OCI-LY1 (cell line): ENCODE results near the gene GUCA2B.

ENCODE experiments used
- H2AFZ ChIP-seq: fragments of 200-600 bp; sonication (generic), shearing (Covaris generic); 2 replicates; pipeline ENCODE4 v1.6.0; 2014; ENCODE audit warnings: antibody characterized with exemption, mild to moderate bottlenecking, low read length
- H3F3A ChIP-seq: fragments of 200-600 bp; sonication (generic), shearing (Covaris generic); 2 replicates; pipeline ENCODE4 v1.6.0; 2014; ENCODE audit warnings: mild to moderate bottlenecking, antibody characterized with exemption, low read length, moderate library complexity; ENCODE audit not compliant: insufficient read depth
- H3K27ac ChIP-seq: fragments of 200-600 bp; sonication (generic); 2 replicates; pipeline ENCODE4 v1.5.1; 2014; ENCODE audit warnings: low read length, mixed run types, mild to moderate bottlenecking, low read depth; ENCODE audit not compliant: poor library complexity, severe bottlenecking
- H3K27me3 ChIP-seq: fragments of 200-600 bp; sonication (generic); 2 replicates; pipeline ENCODE4 v1.6.0; 2014; ENCODE audit warnings: antibody characterized with exemption, mild to moderate bottlenecking, low read length, moderate library complexity; ENCODE audit not compliant: insufficient read depth
- H3K36me3 ChIP-seq: fragments of 200-600 bp; sonication (generic); 2 replicates; pipeline ENCODE4 v1.6.1; 2014; ENCODE audit warnings: mild to moderate bottlenecking, antibody characterized with exemption, low read length, moderate library complexity, mixed read lengths; ENCODE audit not compliant: insufficient read depth
- H3K4me1 ChIP-seq: fragments of 200-600 bp; sonication (generic); 2 replicates; pipeline ENCODE4 v1.5.1; 2014; ENCODE audit warnings: mild to moderate bottlenecking, low read length, moderate library complexity; ENCODE audit not compliant: insufficient read depth, severe bottlenecking
- H3K4me2 ChIP-seq: fragments of 200-600 bp; sonication (generic), shearing (Covaris generic); 2 replicates; pipeline ENCODE4 v1.6.1; 2014; ENCODE audit warnings: low read length
- H3K4me3 ChIP-seq: fragments of 200-600 bp; sonication (generic); 2 replicates; pipeline ENCODE4 v1.5.1; 2014; ENCODE audit warnings: low read length, low read depth, mild to moderate bottlenecking, mixed read lengths; ENCODE audit not compliant: poor library complexity, severe bottlenecking
- H3K79me2 ChIP-seq: fragments of 200-600 bp; shearing (Covaris generic); 2 replicates; pipeline ENCODE4 v1.6.1; 2016; ENCODE audit warnings: mixed run types, low read length, mixed read lengths; ENCODE audit not compliant: insufficient read depth
- H3K9ac ChIP-seq: fragments of 200-600 bp; sonication (generic), shearing (Covaris generic); 2 replicates; pipeline ENCODE4 v1.6.1; 2014; ENCODE audit warnings: mild to moderate bottlenecking, low read length, mixed read lengths
- H3K9me2 ChIP-seq: fragments of 200-600 bp; sonication (generic), shearing (Covaris generic); 2 replicates; pipeline ENCODE4 v1.6.1; 2014; ENCODE audit warnings: low read depth, mild to moderate bottlenecking, low read length, mixed read lengths
- H3K9me3 ChIP-seq: fragments of 200-600 bp; shearing (Covaris generic); 2 replicates; pipeline ENCODE4 v1.6.1; 2014; ENCODE audit warnings: low read length, mixed read lengths
- H4K20me1 ChIP-seq: fragments of 200-600 bp; sonication (generic), shearing (Covaris generic); 2 replicates; pipeline ENCODE4 v1.6.0; 2016; ENCODE audit warnings: mild to moderate bottlenecking, low read length; ENCODE audit not compliant: insufficient read depth
- CTCF ChIP-seq: fragments of 200-600 bp; sonication (generic), shearing (Covaris generic); IDR thresholded peaks from 2 replicates; pipeline ENCODE4 v1.5.1; 2017; ENCODE audit warnings: mild to moderate bottlenecking, antibody characterized with exemption, low read length, moderate library complexity, mixed read lengths
- EZH2 ChIP-seq: fragments of 200-600 bp; sonication (generic), shearing (Covaris generic); IDR thresholded peaks from 2 replicates; pipeline ENCODE4 v1.8.0; 2017; ENCODE audit warnings: borderline replicate concordance, mixed run types, mild to moderate bottlenecking, antibody characterized with exemption, low read length, moderate library complexity, mixed read lengths

Gene GUCA2B

DNA sequence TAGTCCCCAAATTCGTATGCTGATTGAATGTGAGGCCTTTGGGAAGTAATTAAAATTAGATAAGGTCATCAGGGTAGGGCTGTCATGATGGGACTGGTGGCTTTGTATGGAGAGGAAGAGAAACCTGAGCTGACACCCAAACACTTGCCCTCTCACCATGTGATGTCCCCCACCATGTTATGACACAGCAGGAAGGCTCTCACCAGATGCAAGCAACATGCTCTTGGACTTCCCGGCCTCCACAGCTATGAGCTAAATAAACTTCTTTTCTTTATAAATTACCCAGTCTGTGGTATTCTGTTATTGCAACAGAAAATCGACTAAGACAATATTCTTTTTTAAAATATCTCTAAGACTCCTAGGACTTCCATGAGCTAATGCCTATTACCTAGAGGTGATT, 43.6 kb upstream of the GUCA2B start:
- no peaks in the 10 kb centered on the region for H3K4me1 ChIP-seq
- H3K79me2 ChIP-seq: no peaks in the 10 kb centered on the region
- H3K4me3 ChIP-seq: no peak overlapping the region
- no peak overlapping the region for H3K9ac ChIP-seq
- no peaks in the 10 kb centered on the region for H3K9me3 ChIP-seq
- no peak overlapping the region for H2AFZ ChIP-seq
- H3K4me2 ChIP-seq: no peak overlapping the region
- no peaks in the 10 kb centered on the region for H4K20me1 ChIP-seq
- 0 out of 2 replicates have a peak, but pooled peaks cover 2% of the 10 kb centered on the region for H3K27me3 ChIP-seq
- no peak overlapping the region for H3K27ac ChIP-seq
- H3K9me2 ChIP-seq: no peaks in the 10 kb centered on the region
- no peaks in the 10 kb centered on the region for H3K36me3 ChIP-seq
- no peaks in the 10 kb centered on the region for H3F3A ChIP-seq
- no peak for TF ChIP-seq CTCF
- no peak for TF ChIP-seq EZH2

DNA sequence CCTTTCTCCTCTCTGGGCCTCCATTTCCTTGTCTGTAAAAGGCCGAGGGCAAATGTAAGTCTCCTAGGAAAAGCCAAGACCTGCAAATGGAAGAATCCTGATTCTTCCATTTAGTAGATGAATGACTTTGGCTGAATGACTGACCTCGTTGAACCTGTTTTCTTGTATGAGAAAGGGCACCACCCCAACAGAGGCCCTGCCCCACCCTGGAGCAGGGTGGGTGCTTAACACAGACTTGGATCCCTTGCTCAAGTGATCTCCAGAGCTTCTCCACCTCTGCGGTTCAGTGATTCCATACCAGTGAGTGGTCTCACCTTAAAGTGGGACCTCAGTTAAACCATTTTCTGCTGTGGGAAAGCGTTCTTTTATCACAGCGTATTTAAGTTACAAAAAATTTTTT, 39.0 kb upstream of the GUCA2B start:
- Histone ChIP-seq H3K4me2 (no peak overlapping the region), H3K27me3 (no peaks in the 10 kb centered on the region), H3K9ac (no peak overlapping the region), H4K20me1 (no peaks in the 10 kb centered on the region), H3K4me3 (no peak overlapping the region), H3K27ac (no peak overlapping the region), H3F3A (no peaks in the 10 kb centered on the region), H3K79me2 (no peaks in the 10 kb centered on the region), H3K4me1 (no peaks in the 10 kb centered on the region), H3K9me3 (no peaks in the 10 kb centered on the region), H2AFZ (no peak overlapping the region), H3K9me2 (no peaks in the 10 kb centered on the region), H3K36me3 (no peaks in the 10 kb centered on the region)
- TF ChIP-seq CTCF: no peak
- no peak for TF ChIP-seq EZH2

DNA sequence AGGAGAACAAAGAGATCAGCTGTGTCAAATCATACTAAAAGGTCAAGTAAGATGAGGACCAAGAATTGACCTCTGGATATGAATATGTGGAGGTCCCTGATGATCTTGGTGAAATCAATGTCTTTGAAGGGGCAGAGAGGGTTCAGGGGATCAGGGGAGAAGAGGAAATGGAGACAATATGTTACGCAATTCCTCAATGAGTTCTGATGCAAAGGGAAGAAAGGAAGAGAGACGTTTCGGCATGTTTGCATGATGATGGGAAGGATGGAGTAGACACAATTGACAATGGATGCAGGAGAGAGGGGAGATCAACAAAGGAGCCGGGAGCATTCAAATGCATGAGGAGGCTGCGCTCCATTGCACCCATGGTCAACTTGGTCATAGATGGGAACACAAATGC, 36.0 kb upstream of the GUCA2B start:
- Histone ChIP-seq H3K4me1 (no peaks in the 10 kb centered on the region), H4K20me1 (no peaks in the 10 kb centered on the region), H3K4me3 (no peak overlapping the region), H3K36me3 (no peaks in the 10 kb centered on the region), H2AFZ (no peak overlapping the region), H3K9me3 (no peaks in the 10 kb centered on the region), H3K9me2 (no peaks in the 10 kb centered on the region), H3K27ac (no peak overlapping the region), H3K27me3 (no peaks in the 10 kb centered on the region), H3K4me2 (no peak overlapping the region), H3F3A (no peaks in the 10 kb centered on the region), H3K9ac (no peak overlapping the region), H3K79me2 (no peaks in the 10 kb centered on the region)
- no peak for TF ChIP-seq CTCF
- TF ChIP-seq EZH2: no peak
